ENCODE data around the gene RC3H2. TPM values are rescaled to one million over a fixed set of nuclear protein-coding genes. Genes with fewer than 3 reads are reported as not detected.
"Not testable (repeated sequence)": the region's sequence is repeated elsewhere in the genome, so short reads cannot be mapped to it uniquely, and the experiment has no call there.

RC3H2 gene
- polyA plus RNA-seq, 1 donor, result 32.2 TPM

DNA sequence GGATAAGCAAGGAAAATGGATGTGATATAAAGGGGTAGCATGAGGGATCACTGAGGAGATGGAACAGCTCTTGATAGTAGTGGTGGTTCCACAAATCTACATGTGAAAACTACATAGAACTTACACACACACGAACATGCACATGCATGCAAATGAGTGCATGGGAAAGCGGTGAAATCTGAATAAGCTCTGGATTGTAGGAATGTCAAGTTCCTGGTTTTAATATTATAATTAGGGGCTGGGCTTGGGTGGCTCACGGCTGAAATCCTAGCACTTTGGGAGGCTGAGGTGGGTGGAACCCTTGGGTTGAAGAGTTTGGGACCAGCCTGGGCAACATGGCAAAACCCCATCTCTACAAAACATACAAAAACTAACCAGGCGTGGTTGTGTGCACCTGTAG is 63.7 kb downstream of the RC3H2 start:
- no peak for DNase-seq

DNA sequence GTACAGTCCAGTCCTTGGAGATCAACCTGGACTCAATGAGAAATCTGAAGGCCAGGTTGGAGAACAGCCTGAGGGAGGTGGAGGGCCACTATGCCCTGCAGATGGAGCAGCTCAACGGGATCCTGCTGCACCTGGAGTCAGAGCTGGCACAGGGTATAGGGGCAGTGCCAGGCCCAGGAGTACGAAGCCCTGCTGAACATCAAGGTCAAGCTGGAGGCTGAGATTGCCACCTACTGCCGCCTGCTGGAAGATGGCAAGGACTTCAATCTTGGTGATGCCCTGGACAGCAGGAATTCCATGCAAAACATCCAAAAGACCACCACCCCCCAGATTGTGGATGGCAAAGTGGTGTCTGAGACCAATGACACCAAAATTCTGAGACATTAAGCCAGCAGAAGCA is 66.7 kb downstream of the RC3H2 start:
- not testable (repeated sequence) for DNase-seq

DNA sequence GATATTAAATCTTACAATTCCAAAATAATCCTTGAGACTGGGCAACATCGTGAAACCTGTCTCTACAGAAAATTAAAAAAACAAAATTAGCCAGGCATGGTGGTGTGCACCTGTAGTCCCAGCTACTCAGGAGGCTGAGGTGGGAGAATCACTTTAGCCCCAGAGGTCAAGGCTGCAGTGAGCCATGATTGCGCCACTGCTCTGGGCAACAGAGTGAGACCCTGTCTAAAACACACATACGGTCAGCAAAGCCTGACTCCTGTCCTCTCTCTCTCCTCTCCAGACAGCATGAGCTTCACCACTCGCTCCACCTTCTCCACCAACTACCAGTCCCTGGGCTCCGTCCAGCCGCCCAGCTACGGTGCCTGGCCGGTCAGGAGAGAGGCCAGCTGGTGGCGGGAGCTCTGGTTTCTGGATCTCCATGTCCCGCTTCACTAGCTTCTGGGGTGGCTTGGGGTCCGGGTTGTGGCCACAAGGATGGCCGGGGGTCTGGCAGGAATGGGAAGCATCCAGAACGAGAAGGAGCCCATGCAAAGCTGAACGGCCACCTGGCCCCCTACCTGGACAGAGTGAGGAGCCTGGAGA is 67.8 kb downstream of the RC3H2 start:
- DNase-seq, result no peak

DNA sequence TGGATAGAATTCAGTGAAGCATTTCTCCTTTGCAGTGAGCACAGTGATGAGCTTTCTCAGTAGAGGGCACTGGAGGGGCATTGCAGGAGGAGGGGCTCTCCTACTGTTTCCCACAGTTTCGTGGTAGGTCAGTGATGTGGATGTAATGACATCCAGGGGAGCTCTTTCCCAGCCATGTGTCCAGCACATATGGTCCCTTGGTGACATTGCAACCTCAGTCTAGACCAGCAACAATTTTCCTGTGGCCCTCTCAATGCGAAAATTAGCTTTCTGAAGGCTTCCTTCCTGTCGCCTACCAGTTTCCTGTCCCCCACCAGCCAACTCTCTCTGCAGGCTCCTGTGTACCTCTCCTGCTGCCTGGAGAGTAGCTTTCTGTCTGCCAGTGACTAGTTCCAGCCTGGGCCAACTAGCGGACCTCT is 69.8 kb downstream of the RC3H2 start:
- no peak for DNase-seq

DNA sequence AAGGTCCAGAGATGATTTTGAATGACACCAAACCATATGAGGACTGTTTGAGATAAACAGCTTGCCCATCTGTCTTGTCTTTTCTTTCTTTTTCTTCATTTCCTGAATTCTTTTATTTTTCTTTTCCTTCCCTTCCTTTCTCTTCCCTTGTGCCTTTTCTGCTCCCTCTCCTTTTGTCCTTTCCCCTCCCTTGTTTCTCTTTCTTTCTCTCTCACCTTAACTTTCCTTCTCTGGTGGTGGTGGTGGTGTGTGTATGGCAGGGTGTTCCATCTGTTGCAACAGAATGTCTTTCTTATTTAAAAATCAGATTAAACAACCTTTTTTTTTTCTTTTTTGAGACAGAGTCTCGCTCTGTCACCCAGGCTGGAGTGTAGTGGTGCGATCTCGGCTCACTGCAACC is 73.0 kb downstream of the RC3H2 start:
- DNase-seq, result no peak

DNA sequence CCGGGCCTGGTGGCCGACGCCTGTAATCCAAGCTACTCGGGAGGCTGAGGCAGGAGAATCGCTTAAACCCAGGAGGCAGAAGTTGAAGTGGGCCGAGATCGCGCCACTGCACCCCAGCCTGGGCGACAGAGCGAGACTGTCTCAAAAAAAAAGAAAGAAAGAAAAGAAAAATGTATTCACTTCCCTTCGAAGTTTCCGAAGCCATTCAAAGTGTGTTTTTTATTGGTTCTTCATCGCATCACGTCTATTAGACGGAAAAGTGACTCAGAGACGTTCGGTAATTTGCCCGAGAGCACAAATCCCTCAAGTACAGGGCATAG is 76.2 kb downstream of the RC3H2 start:
- not testable (repeated sequence) for DNase-seq

DNA sequence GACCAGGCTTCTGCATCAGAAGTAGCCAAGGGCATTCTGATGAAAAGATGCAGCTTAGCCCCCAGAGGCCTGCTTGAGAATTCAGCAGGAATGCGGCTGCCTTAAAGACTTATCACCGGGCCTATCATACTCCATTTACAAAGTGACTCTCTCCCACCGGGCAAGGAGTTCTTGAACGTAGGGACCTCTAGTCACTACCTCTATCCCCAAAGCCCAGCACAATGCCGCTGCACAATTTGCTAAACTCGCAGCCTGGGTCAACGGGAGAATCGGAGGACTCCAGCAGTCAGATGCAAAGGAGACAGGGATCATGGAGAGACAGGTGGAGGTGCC is 77.4 kb downstream of the RC3H2 start:
- DNase-seq, result no peak

DNA sequence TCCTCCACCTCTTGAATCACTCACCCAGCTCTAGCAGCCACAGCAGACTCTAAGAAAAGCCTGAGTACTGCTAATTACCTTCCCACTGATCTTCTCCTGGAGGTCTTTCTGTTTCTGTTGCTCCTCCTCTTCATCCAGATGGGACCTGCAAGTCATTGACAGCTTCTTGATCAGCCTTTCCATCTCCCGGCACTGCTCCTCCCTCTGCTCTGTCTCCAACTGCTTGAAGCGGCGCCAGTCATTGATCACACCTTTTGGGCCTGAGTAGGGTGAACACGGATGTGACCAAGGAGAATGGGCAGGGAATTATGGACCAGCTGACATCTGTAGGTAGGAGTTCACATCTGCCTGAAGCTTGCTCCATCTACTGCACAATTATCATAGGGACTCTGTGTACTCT is 82.2 kb downstream of the RC3H2 start:
- no peak for DNase-seq

DNA sequence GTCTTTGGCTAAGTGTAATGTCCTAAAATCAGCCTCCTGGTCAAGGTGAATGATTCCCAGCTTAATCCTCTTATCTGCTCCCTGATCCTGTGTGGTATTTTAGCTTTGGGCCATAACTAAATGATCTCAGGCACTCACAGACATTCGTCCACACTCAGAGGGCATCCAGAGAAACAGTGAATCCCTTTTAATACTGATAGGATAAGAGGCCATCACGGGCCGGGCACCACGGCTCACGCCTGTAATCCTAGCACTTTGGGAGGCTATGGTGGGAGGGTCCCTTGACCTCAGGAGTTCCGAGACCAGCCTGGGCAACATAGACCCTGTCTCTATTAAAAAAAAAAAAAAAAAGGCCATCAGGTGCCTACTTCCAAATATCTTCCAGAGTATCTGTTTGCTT is 83.1 kb downstream of the RC3H2 start:
- no peak for DNase-seq

DNA sequence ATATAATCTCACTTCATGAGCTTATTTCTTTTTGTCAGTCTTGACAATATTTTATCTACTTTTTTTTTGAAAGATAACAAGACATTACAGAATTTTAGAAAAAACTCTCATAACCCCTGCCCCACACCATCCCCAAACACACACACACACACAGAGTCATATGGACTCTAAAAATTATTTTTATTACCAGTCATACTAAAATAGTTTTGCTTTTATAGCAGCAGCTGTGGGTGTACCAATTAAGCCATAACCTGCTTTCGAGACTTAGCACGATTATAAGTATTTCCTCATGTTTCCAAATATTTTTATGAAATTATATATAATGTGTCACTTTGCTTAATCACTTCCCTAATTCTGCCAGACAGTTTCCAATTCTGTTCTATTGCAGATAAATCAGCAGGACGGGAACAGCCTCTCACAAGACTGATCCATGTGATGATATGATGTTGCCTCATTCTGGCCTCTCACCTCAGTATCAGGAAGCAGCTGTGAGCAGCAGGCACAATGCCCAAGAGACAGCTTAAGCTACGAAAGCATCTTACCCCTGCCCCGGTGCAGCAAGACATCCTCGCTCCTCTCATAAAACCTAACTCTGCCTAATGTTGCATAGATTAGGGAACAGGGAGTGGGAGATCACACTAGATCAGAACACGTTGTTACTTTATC is 83.7 kb downstream of the RC3H2 start:
- no peak for DNase-seq

DNA sequence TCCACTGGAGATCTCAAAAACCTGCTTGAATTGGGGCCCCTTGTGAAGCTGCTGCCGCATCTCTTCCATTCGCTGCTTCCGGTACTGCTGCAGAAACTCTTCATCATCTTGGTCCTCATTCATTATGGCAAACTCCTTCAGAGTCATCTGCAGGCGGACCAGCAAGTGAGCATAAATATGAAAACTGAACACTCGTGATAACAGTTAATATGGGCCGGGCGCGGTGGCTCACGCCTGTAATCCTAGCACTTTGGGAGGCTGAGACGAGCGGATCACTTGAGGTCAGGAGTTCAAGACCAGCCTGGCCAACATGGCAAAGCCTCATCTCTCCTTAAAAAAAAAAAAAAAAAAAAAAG is 84.7 kb downstream of the RC3H2 start:
- DNase-seq, result no peak

DNA sequence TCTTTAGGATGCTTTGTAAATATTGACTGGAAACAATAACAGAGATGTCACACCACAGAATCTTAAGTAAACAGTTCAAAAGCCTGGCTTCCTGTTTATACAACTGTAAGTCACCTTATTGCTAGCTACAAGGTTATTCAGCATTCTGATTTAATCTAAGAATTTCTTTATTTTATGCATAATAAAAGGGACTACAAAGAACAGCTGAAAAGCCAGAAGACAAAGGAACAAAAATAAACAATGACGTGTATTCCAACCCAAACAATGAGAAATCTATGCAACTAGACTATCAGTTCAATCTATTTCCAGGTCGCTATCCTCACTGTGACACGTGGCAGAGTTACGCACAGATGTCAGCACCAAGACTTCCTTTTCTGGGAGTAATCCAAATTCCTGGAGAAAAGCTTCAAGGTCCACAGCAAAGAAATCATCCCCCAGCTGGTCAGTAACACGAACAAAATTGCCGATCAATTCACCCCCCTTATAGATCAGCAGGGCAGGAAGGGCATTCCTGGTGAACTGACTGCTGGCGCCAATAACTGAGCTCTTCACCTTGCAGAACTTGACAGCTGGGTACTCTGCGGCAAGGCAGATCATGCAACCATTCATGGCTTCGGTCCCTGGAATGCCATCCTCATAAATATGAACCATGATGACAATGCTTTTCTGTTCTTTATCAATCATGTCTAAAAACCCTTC is 85.2 kb downstream of the RC3H2 start:
- no peak for DNase-seq

DNA sequence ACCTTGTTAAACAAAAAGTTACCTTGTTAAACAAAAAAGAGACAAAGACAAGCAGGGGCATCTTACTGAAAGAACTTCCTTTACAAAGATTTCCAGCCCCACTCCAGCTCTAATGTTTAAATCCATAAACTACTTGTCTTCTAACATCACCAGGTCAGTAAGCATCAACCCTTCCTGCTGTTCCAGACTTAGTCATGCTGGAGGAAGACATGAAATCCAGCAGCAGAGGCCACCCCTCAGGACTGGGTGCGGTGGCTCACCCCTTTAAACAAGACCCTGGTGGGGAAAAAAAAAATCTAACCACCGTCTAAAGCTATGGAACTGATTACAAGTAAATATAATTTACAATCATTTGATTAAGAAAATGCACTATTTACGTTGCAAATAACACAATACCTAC is 85.8 kb downstream of the RC3H2 start:
- DNase-seq, result no peak

DNA sequence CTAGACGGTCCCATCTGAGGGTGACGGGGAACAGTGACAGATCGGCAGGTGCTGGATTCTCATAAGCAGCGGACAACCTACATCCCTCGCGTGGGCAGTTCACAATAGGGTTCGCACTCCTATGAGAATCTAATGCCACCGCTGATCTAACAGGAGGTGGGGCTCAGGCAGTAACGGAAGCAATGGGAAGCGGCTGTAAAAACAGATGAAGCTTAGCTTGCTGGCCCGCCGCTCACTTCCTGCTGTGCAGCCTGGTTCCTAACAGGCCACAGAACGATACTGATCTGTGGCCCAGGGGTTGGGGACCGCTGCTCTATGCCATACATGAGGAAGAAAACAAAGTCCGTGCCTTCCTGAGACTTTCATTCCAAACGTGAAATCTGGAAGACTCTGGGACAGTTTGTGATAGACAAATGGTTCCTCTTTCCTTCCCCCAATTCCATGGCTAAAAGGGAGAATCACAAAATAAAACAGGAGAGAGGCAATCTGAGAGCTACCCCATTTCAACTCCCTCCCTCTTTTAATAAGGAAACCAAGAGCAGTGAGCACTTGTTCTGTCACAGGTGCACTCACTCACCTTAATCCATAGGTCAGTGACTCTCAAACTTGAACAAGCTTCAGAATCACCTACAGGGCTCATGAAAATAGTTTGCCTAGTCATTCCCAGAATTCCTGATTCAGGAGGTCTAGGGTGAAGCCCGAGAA is 88.8 kb downstream of the RC3H2 start:
- no peak for DNase-seq

DNA sequence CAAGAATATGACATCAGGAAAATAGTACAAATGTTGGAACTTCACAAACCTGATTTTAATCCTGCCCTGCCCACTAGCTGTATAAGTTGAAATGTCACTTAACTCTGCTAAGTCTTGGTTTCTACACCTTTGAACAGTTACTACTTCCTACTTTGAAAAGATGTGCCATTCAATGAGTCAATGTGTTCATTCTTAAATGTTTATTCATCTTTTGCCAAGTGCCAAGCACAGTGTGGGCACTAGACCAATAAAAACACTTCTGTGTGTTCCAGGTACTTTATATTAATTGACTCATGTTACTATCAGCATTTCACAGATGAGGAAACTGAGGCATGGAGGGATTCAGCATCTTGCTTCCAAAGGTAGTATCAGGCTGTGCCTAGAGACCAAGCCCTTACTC is 89.6 kb downstream of the RC3H2 start:
- no peak for DNase-seq

DNA sequence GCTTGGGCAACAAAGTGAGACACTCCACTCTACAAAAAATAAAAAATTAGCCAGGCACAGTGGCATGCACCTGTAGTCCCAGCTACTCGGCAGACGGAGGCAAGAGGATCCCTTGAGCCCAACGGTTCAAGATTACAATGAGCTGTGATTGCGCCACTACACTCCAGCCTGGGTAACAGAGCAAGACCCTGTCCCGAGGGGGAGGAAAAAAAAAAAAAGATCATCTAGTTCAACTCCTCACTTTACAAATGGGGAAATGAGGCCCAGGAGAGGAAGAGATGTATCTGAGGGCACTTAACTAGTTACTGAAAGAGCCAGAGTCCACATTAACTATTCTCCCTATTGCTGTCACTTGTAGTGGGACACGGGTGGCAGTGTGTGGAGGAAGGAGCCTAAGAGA is 90.6 kb downstream of the RC3H2 start:
- no peak for DNase-seq

DNA sequence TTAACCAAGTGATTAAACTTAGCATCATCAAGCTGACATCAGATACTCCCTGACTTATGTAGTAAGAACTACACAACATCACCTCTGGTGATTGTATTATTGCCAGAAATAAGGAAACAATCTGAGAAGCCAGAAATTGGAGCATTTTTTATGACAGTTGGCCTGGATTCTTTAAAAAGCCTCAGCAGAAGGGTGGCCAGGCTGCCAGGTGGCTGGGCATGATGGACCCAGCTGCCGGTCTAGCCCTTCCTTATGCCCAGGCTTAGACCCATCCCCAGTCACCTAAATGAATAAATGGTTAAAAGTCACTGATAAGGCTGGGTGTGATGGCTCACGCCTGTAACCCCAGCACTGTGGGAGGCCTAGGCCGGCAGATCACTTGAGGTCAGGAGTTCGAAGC is 92.4 kb downstream of the RC3H2 start:
- DNase-seq, result no peak

DNA sequence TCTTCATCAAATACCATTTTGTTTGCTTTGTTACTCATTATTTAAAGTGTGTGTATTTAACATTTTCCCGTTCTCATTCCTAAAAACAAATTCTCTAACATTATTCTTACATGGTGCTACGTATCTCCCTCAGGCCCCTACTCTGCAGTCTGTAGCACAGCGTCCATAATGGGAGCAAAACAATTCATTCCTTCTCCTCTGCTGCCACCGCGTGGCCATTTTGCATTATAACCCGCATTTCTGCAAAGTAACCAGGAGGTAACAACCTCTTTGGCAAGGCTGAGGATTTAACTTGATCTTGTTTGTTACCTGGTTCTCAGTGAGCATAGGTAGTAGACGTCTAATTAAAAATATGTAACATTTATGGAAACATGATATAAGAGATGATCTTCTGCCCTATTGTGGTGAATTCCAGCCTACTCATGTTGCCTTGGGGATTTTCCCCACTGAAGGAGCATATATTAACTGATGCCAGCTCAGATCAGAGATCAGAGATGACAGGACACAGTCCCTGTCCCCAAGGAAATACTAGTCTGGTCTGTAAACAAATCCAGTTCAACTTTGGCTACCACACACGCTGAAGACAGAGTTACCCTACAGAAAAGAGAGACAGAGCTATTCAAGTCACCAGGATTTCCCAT is 94.7 kb downstream of the RC3H2 start:
- DNase-seq, result peak; percentile 74

DNA sequence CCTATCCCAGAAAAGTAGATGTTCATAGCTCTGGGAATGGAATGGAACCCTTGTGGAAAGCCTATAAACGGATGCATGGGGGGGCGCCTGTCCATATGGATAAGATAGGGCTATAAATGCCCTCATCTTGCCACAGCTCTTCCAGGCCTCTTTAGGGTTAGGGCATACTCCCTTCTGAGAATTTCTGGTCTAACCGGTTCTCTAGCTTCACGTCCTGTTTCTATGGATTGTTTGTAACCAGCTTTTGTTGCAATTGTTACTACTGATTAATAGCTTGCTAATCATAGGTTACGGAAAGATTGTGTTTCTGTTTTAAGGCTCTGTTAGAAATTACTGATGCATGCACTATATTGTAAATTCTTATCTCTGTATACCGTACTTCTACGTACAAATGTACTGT is 95.9 kb downstream of the RC3H2 start:
- DNase-seq, result not testable (repeated sequence)

DNA sequence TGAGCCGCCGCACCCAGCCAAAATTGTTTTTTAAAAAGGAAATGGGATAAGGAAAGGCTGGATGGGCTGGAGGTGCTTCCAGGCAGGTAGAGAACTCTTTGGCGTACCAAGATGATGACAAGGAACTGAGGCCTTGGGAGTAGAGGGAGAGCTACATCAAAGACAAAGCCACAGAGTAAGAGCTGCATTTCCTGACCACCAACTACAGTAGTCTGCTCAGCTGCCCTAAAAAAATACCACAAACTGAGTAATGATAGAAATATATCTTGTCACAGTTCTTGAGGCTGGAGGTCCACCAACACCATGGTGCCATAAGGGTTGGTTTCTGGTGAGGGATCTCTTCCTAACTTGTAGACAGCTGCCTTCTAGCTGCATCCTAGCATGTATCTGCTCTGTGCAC is 97.0 kb downstream of the RC3H2 start:
- no peak for DNase-seq

DNA sequence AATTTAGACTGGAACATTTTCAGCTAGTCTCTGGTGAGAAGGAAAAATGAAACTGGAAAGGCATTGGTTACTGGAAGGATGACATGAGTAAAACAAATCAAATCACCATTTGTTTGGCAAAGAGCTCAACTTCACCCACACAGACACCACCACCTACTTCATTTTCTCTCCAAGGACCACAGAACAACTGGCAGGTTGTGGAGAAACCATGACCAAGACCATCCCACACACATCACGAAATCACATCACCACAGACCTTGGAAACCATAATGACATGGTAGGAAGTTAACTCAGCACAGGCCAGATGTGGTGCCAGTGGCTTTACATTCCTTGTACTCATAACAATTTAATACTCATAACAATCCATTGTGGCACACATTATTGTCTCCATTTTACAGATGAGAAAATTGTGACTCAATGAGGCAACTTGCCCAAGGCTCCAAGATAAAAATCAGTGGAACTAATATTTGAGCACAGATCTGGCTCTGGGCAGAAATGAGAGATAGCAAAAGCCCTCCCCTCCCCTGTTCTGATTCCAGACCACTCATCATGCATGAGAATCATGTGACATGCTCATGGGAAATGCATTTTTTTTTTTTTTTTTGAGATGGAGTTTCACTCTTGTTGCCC is 97.8 kb downstream of the RC3H2 start:
- no peak for DNase-seq

DNA sequence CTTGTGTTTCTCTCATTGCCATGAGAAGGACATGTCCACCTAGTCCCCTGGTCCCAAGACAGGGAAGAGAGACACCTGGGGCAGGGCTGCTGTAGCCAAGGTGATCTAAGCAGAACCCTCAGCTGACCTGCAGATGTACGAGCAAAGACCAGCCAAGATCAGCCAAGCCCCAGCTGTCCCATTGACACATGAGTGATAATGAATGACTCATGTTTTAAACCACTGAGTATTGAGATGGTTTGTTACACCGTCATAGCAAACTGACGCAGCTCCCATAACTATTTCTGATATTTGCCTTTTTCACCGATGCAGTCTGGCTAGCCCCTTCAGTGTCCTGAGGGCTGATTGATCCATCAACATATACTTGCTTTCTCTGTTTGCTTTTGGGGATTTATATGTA is 98.5 kb downstream of the RC3H2 start:
- no peak for DNase-seq

Data from hindlimb muscle (tissue), 1 donor.